Activated T-helper 1 cell treated with anti-CD3 and anti-CD28 coated beads, Interleukin-2, amount 50 U/mL, for 16 hours (primary cell): ENCODE results near the gene LZTFL1.

ENCODE experiments used
- DNase-seq, 2 donors: peaks; one replicate each; pipeline ENCODE4 v3.0.0-alpha.2; 2020; ENCODE audit warnings: low read depth in 1 of 2, low spot score in 1 of 2

Gene LZTFL1

GRCh38 chr3:45814322-45814721 lies 27.6 kb downstream of the LZTFL1 start:
- no peak for DNase-seq

GRCh38 chr3:45807681-45808540 lies 34.0 kb downstream of the LZTFL1 start:
- no peak for DNase-seq

DNA sequence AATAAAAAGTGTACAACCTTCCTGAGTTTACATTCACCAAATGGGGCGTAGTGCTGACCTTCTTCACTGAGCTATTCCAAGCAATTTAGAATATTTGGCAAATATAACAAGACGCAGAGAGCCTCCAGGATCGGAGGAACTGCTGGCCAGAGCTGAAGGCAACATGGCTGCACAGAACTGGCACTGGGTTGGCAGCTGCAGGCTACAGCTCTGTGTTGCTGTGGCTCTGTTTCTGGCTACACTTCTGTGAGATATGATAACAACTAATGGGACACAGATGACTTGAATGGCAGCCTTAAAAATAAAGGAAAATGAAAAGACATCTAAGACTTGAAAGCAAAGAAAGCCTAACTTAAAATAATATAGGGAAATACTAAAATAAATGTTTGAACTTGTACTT lies 34.8 kb downstream of the LZTFL1 start:
- DNase-seq: no peak

GRCh38 chr3:45806072-45806471 lies 35.8 kb downstream of the LZTFL1 start:
- no peak for DNase-seq

GRCh38 chr3:45803252-45803935 lies 38.5 kb downstream of the LZTFL1 start:
- DNase-seq: no peak

DNA sequence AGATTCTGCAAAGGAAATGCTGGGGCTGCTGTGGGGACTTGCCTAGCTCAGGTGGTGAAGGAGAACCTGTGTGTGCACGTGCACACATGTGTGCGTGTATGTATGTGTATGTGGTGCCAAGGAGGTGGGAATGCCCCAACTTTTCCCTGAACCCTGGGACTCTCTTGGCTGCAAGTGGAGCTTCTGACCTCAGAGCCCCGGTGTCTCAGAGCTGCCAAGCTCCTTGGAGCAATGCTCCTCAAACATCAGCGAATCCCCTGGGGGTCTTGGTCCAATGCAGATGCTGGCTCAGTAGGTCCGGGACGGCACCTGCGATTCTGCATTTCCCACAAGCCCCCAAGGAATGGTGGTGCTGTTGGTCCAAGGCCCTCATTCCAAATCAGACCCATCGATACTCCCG lies 39.8 kb downstream of the LZTFL1 start:
- DNase-seq: no peak

DNA sequence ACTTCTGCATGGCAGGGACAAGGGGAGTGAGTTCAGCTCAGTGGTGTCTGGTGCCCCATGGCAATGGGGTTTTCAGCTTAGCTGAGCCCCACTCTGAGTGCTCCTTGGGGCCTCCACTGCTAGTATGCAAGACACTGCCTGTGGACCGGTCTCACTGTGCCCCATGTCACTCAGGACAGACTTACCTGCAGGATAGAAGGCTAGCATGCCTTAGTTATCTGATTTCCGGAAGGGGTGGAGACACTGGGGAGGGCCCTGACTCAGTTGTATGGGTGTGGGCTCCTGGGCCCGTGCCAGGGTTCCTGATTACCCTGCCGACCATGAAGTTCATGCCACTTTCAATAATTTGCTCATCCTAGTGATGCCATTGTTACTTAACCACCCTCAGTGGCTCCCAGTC lies 41.3 kb downstream of the LZTFL1 start:
- no peak for DNase-seq

- no peak for DNase-seq
Observed at GRCh38 chr3:45799586-45799985, 42.3 kb downstream of the LZTFL1 start.

DNA sequence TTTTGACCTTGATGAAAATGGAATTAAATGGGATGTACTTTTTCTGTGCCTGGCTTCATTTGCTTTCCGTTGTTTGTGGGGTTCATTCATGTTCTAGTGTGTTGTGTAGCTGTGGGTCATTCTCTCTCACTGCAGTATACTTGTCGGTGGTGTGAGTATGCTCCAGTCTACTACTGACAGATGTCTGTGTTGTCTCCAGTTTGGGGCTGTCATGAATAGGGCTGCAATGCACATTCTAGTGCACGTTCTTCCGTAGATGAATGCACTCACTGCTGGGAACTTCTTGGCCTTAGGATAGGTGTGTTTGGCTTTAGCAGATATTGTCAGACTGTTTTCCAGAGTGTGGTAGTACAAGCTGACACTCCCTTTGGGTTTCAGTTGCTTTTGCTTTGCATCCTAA lies 43.9 kb downstream of the LZTFL1 start:
- no peak for DNase-seq

DNA sequence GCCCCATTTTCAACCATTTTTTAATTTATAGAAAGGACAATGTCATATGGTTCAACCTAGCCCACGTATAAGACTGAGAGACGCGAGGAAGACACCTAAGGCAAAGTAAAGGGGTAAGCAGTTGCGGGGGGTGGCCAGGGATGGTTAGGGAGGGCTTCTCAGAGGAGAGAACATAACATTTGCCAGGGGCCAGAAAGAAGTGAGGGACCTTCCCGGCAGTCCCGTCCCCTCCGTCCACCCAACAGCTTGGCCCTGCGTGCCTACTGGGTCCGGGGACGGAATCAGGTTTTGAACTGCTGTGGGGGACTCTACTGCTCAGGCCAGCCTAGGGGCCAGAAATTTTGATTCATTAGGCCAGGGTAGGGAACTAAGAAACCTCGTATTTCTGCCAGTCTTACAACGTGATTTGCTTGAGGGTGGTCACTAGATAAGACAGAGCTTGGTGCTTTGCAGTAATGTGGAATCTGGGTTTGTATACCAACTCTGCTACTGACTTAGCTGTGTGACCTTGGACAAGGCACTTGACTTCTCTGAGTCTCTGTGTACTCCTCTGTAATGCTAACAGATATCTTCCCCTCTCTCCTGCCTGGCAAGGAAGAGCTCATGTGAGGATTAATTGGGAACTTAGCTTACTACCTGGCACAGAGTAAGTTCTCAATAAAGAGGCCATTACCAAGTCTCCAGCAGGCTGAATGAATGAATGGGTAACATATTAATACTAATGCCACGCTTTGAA lies 44.8 kb downstream of the LZTFL1 start:
- no peak for DNase-seq

- no peak for DNase-seq
Observed at GRCh38 chr3:45795882-45796765, 45.8 kb downstream of the LZTFL1 start, which contains the start of gene SLC6A20. Gene SLC6A20 (minus strand): TSS chr3:45796536. CDS start chr3:45796419, 117 bp downstream.

DNA sequence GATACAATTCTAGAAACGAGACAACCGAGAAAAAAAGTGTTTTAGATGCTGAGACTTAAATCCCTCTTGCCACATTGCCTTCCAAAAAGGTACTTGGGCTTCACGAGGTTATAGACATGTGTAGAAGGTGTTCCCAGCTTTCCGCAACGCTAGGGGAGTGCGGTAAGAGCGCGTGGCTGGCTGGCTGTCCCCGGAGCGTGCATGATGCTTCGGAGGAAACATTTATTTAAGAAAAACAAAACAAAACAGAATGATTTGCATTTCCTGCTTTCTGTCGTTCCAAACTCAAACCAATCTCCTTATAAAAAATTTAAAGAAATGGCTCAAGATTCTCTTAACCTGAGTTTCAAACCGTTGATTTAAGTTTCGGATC lies 46.4 kb downstream of the LZTFL1 start:
- DNase-seq: no peak

DNA sequence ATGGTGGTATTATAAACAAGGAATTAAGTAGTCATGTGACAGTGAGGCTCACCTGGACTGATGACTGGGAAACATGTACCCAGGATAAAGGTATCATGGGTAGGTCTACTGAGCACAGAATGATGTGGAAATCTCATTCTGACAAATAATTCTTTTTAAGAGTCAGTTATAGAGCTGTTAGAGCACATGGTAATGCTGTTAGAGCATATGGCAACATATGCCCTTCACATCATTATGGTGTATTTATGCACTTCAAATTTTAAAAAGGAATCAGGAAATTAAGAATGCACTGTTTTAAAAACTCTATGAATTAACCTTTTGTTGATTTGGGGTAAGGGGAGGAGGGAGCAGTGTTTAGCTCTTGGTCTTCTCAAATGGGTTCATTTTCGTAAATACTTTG lies 47.3 kb downstream of the LZTFL1 start:
- no peak for DNase-seq

- no peak for DNase-seq
Observed at GRCh38 chr3:45794177-45794560, 47.8 kb downstream of the LZTFL1 start.

DNA sequence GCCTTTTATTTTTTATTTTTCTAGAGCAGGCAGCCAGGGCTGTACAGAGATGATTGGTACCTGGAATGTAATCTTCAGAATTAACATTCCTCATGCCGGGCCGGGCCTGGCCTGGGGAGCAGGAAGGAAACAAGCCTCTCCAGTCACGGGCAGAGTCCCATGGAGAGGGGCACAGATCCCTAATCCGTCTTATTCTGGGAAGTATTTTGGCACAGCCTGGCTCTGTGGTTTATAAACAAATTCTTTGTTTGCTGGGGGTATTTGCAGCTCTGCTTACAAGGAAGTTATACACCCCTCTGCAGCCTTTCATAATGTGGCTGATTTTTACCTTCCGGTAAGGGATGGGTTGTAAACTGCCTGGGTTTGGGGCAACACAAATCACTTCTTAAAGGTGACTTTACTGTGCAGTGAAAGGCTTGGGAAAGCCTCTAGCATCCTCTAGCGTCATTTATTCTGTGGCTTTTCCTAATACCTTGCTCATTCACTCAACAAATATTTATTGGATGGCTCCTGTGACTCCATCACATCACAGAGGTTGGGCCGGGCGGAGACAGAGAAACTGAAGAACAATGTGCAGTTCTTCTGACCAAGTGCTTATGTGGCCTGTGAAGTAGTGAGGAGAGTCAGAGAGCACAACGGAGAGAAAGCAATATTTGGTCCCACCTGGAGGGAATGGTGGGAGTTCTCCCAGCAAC lies 48.3 kb downstream of the LZTFL1 start:
- DNase-seq: no peak

- no peak for DNase-seq
Observed at GRCh38 chr3:45792516-45793172, 49.3 kb downstream of the LZTFL1 start.

DNA sequence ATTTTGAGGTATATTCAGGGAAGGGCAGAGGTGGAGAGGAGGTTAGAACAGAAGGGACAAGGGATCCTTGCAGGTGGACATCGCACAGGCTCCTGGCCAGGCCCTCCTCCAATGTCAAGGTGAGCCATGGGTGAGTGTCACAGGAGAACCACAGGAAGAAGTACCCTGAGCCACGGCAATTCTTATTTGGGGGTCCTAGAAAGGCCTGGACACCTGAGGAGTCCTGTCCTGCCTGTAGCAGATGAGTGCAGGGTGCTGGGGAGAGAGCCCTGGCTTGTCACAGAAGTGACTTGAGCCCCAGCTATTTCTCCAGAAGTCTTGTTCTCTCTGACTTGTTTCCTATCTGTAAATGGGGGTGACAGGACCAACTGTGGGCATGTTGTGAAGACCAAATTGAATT lies 49.9 kb downstream of the LZTFL1 start:
- DNase-seq: no peak

GRCh38 chr3:45790596-45790995 lies 51.3 kb downstream of the LZTFL1 start:
- no peak for DNase-seq

GRCh38 chr3:45789235-45789812 lies 52.6 kb downstream of the LZTFL1 start:
- no peak for DNase-seq
